Measurements from ENCODE around the gene RICTOR.

RICTOR gene

DNA sequence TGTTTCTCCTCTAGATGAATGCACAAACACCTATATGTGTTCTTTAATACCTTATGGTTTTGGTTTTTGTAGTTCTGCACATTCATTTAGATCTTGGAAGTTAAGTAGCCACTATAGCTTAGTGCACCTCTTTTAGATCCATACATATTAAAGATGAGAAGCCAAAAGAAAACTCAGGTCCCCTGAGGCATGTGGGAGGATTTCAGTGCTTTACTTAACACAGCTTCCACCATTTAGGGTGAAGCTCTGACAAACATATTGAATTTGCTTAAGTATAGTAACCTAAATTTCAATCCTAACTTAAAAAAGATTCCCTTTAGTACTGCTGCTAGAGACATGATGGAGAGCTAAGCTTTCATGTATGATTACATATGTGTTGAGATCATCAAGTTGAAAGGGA, 25.6 kb upstream of the RICTOR start:
- no peak for DNase-seq

DNA sequence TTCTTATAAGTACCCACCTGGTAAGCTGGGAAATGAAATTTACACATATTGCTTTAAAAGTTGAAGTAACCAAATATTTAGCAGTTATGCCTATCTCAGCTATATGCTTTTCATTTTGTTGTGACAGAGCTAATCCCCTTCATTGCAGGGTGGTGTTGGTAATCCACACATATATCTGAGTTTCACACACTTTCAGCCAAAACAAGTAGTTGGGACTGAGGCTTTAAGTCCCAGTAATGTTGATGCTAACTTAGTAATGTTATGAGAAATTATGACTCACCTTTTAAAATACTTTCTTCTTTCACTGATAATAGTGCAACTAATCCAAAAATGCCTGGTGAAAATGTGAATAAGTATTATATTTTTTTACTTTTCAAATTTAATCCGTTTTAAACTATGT, 19.2 kb upstream of the RICTOR start:
- no peak for DNase-seq

DNA sequence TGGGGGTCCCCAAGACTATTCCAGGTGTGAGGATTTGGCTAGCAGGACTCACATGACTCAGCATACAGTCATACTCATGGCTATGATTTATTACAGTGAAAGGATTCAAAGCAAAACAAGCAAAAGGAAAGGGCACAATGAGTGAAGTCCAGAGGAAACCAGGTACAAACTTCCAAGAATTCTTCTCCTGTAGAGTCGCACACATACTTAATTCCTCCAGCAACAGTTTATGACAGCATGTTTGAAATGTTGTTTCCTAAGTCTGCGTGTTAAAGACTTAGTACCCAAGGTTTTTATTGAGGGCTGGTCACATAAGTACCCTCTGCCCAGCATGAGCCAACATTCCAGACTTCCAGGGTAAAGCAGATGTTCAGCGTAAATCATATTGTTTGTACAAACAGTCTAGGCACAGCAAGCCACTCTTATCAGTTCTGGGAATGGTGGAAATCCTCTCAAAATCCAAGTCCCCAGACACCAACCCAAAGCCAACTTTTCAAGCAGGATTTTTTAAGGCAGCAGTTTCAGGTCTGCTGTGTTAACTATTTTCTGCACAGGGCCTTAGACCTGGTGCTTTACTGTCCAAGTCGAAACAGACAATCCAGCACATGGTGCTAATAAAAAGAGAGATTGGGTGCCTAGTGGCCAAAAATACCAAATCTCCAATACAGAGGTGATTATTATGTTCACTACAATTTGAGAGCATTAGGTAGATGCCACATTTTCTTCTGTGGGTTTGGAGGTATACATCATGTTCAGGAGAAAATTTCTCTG, 18.6 kb upstream of the RICTOR start:
- peak; percentile 74 to 84 for DNase-seq

DNA sequence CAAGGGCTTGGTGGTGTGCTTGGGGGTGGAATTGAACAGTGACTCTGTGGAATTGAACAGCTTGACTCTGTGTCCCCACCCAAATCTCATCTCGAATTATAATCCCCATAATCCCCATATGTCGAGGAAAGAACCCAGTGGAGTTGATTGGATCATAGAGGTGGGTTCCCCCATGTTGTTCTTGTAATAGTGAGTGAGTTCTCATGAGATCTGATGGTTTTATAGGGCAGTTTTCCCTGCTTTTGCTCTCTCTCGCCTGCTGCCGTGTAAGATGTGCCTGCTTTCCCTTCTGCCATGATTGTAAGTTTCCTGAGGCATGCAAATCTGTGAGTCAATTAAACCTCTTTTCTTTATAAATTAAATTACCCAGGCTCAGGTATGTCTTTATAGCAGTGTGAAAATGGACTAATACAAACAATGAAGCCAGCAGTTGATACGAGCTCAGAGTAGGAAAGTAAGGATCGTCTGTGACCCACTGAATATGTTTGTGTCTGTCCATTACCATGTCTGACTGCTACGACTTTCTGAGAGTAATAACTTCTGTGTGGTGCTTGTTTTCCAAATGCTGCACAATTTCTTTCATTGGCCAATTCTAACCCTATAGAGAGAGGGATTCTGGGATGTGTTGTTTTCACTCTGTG, 17.9 kb upstream of the RICTOR start:
- DNase-seq, result no peak

DNA sequence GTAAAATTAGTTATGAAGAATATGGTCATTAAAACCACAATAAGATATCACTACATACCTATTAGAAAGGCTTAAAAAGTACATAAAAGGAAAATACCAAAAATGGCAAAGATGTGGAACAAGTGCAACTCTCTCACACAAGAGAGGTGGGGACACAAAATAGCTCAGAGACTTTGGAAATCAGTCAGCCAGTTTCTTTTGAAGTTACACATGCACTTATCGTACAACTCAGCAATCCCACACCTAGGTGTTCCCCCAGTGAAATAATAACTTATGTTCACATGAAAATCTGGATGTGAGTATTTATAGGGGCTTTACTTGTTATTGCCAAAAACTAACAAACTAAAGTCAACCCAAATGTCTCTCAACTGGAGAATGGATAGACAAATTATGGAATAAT, 9.8 kb upstream of the RICTOR start:
- no peak for DNase-seq

DNA sequence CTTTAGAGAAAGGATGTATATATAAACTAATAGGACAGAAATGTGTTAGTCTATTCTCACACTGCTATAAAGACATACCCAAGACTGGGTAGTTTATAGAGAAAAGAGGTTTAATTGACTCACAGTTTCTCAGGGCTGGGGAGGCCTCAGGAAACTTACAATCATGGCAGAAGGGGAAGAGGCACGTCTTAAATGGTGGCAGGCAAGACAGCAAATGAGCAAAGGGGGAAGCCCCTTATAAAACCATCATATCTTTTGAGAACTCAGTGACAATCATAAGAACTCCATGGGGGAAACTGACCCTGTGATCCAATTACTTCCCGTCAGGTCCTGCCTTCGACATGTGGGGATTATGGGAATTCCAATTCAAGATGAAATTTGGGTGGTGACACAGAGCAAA, 8.8 kb upstream of the RICTOR start:
- DNase-seq, result no peak

DNA sequence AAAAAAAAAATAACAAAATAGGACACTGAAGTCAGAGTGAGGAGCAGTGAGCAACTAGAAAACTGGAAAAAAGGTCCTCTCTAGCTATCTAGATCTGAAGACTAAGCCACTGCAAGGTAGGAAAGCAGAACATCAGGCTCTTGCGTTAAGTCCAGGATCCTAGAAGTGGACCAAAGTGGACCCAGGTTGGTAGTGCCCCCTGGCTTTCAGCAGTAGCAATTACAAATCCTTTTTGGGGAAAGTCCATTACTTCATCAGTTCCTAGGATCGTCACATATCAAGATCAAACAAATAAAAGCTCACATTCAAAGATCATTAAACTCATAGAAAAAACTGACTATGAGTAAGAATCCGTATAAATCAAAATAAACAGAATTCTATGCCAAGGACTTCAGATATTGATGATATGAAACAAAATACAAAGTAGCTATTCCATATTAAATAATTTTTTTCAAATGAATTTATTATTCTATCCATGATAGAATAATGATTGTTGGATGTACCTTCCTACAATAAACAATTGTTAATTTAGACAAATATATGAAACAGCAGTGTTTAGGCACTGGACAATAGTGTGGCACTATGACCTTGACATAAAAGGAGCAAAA, 6.5 kb upstream of the RICTOR start:
- peak; percentile 43 for DNase-seq

- no peak for DNase-seq
Observed at GRCh38 chr5:39080168-39080567, 6.0 kb upstream of the RICTOR start.

DNA sequence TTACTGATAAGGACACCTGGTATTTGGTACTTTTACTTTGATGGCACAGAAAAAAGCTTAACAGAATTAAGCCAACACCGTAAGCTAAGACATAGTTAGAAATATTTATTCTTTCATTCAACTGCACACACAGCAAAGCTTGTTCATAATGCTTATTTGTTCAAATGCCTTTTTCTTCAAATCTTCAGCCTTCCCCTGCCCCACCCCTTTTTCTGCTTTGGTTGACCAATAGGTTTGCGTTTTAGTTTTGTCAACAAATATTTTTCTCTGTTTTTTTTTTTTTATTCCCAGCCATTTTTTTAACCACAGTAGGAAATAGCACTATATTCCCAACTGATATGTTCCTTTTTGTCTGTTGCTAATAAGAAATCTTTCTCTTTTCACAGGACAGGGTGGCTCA, 4.9 kb upstream of the RICTOR start:
- no peak for DNase-seq

DNA sequence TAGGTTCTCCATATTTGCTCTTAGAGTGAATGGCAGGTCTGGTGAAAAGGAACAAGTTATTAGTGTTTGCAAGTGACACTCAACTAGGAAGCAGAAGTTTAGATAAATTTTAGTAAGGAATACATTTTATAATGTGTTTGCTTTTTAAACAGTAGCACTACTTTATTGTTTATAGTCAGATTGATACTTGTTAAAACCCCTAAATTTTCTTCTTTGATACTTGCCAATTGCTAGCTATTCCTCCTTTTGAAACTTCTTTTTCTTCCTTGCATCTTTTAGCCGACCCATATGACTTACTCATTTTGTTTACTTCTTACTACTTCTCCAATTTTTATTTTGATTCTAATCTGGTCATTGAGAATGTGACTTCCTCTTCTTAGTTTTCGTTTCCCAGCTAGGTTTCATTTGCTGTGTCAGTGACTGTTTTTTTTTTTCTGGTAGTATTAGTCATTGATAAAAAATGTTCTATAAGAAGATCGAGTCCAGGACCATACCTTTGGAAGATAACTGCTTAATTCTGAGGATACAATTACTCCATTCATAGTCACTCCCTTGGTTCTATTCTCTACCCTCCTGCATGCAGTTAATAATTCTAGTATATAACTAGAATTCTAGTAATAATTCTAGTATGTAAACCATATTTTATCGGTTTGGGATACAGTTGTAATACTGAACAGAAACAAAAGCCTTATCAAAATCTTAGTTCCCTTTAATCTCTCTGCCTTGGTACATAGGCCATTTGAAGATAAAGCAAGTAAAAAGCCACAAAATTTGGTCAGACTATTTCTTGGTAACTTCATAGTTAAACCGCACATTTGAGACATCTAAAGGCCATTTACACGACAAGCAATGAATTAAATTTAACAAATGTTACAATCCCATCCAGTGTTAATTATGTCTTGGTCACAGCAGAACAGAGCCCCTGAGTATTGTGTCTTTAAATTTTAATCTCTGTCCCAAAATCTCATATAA, 2.8 kb upstream of the RICTOR start:
- peak in 1 of 2 experiments; percentile 19 for DNase-seq

GRCh38 chr5:39076101-39076756, 2.0 kb upstream of the RICTOR start:
- DNase-seq, result no peak

DNA sequence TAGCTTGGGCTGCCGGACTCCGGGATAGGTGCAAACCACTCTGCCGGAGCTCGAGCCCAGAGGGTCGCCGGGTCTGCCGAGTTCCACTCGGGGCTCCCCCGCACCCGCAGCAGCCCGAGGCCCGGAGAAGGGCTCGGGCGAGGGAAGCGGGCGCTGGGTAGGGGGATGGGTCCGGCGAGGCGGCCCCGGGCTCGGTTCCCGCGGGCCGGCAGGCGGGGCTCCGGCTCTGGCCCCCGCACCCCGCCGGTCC, 507 bp downstream of the RICTOR start:
- DNase-seq, result no peak

DNA sequence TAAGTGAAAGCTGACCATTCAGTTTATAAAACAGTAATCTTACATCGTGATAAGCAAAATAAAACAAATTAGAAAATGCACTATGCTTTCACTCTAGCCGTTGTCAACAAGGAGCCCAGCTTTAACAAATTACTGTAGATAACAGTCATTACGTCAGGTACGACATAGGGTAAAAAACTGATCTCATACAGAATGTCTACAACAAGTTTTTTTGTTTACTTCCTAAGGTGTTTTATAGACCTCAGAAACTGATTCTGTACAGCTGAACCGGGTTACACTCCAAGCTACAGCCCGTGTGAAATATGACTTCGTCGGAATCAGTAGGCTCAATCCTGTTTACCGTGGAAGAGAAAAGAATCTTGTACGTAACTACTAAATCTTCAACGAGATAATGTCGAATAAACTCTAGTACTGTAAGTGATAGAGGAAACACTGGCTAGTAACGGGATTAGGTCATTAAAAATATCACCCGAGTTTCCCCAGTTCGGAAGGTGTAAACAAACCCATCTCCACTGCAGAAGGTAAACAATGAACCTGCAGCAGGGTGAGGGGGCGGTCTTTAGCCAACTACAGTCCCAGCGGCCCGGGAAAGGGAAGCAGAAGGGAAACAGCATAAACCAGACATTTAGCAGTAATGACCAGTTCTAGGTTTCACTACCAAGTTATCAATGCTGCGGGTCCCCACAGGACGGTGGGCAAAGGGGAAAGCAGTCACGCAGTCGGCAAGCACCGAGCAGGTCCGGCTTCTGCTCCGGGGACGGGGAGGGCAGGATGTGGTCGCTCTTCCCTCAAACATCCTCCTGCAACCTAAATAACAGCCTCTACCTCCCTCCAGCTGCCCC, 1.1 kb downstream of the RICTOR start:
- peak; percentile 65 to 72 for DNase-seq

- no peak for DNase-seq
Observed at GRCh38 chr5:39068099-39068498, 6.1 kb downstream of the RICTOR start.

DNA sequence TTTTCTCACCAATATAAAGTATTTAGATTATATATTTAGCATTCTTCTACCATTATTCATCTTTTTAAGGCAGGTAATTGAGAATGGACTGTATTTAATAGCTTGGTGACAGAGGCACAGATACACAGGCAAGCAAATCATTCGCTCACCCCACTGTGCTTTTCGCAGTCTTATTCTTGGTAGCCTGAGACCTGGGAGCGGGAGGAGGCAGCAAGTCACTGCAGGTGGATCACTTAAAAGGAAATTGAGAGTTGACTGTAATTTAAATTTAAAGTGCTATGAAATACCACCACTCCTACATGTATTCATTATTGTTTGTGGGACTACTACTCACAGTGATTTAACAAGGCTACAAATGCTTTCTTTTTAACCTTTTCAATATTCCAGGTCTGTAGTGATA, 9.7 kb downstream of the RICTOR start:
- no peak for DNase-seq

DNA sequence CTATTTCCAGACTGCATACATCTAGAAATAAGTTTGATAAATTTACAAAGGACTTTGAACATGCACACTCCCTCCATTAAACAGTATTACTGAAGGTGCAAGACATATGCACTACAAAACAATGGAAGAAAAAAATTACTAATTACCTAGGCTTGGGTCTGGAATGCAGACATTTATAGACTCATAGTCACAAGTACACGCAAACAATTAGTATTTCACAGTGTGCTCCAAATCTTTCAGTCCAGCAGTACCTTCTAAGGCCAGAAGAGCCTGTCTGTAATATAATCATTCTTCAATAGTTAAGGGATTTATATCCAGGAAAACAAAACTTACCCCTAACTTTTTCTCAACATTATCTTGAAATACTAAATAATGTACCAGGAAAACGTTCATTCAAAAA, 11.2 kb downstream of the RICTOR start:
- DNase-seq, result no peak

DNA sequence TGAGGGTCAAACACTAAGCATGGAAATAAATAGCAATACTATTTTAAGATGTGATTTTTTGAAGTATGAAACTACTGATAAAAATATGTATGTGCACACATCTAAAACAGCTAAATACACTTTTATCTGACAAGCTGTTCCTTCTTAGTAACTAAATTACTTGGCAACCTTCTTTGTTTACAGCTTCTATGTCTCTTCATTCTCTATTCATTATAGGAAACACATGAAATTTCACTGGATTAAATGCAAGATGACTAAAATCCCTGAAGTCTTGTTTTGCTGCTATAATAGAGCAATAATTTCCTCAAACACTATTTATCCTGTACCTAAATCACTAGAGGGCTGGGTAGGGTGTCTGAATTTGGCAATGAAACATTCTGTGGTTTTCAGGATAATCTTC, 11.7 kb downstream of the RICTOR start:
- DNase-seq, result no peak

GRCh38 chr5:39062104-39062503, 12.1 kb downstream of the RICTOR start:
- DNase-seq, result no peak

- DNase-seq, result no peak
Observed at GRCh38 chr5:39059064-39059463, 15.1 kb downstream of the RICTOR start.

DNA sequence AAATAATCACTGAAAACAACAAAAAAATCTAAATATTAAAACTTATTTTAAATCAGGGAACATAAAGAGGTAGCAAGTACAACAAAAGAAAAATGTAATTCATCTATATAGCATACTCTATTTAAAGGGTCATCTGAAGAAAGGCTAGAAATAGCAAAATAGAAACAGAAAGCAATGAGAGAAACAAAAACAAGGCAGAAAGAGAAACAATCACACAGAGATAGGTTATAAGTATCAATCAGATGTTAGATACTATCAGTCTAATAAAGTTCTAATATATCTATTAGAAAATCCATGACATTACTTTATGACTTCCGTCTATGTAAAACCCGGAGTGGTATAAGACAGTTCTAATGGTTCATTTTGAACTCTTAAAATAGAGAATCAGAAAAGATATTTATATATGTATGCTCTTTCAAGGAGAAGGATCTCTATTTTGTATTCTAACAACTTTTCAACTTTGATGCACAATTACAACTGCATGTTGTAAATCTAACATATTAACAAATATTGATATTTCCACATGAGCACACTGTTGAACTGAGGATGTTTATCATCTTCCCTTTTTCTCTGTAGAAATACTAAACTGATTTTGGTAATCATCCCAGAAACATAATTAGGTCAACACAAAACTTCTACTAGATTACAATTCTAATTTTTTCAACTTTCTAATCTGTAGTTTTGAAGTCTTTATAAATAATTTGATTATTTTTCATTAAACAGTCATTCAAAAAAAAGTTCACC, 15.8 kb downstream of the RICTOR start:
- DNase-seq, result no peak

- no peak for DNase-seq
Observed at GRCh38 chr5:39057734-39058133, 16.5 kb downstream of the RICTOR start.

All from SHP77 (cell line).